DND-41 (cell line): Measurements from ENCODE around the gene NPHP4.

Source experiments
- ATAC-seq: fragments of 200-7000 bp; cut with Tn5 transposase; 3 replicates; pipeline ENCODE4 v1.9.1; 2021; ENCODE audit warnings: low read depth; ENCODE audit not compliant: insufficient read depth
- DNase-seq: peaks from one replicate; pipeline ENCODE4 v3.0.0-alpha.2; 2020
- H2AFZ ChIP-seq: 2 replicates; pipeline ENCODE4 v1.6.0; 2012; ENCODE audit warnings: low read depth, low read length
- H3K27ac ChIP-seq: 2 replicates; pipeline ENCODE4 v1.5.1; 2012; ENCODE audit warnings: low read length, inconsistent platforms
- H3K27me3 ChIP-seq: fragments of 200-600 bp; sonication (generic); 2 replicates; pipeline ENCODE4 v1.6.0; 2012; ENCODE audit warnings: low read length, mild to moderate bottlenecking, inconsistent platforms; ENCODE audit not compliant: insufficient read depth, poor library complexity
- H3K36me3 ChIP-seq: 2 replicates; pipeline ENCODE4 v1.5.1; 2012; ENCODE audit warnings: low read length, inconsistent platforms; ENCODE audit not compliant: insufficient read depth
- H3K4me1 ChIP-seq: 2 replicates; pipeline ENCODE4 v1.5.1; 2012; ENCODE audit warnings: mild to moderate bottlenecking, low read length; ENCODE audit not compliant: insufficient read depth
- H3K4me2 ChIP-seq: 2 replicates; pipeline ENCODE4 v1.6.0; 2012; ENCODE audit warnings: mild to moderate bottlenecking, moderate library complexity, low read length, inconsistent platforms; ENCODE audit not compliant: insufficient read depth
- H3K4me3 ChIP-seq, 2 experiments: fragments of 200-600 bp in 1 of 2; shearing (Covaris generic) in 1 of 2; 2 replicates each; pipeline ENCODE4 v1.5.1; 2012 to 2016; ENCODE audit warnings: inconsistent platforms in 2 of 2, low read length in 2 of 2, mild to moderate bottlenecking in 2 of 2, low read depth in 1 of 2, moderate library complexity in 1 of 2
- H3K79me2 ChIP-seq: 2 replicates; pipeline ENCODE4 v1.6.0; 2012; ENCODE audit warnings: low read length, inconsistent platforms; ENCODE audit not compliant: insufficient read depth
- H3K9ac ChIP-seq: 2 replicates; pipeline ENCODE4 v1.6.0; 2012; ENCODE audit warnings: low read depth, mild to moderate bottlenecking, inconsistent platforms, low read length, moderate library complexity
- H3K9me3 ChIP-seq: 2 replicates; pipeline ENCODE4 v1.5.1; 2012; ENCODE audit warnings: low read length, moderate library complexity, mild to moderate bottlenecking, inconsistent platforms; ENCODE audit not compliant: insufficient read depth, severe bottlenecking
- H4K20me1 ChIP-seq: 2 replicates; pipeline ENCODE4 v1.6.0; 2012; ENCODE audit warnings: low read length; ENCODE audit not compliant: insufficient read depth
- EZH2 ChIP-seq: IDR thresholded peaks from 3 replicates; pipeline ENCODE4 v1.6.1; 2012; ENCODE audit warnings: borderline replicate concordance, low read depth, mild to moderate bottlenecking, moderate library complexity, low read length, inconsistent platforms; ENCODE audit not compliant: severe bottlenecking
- TF ChIP-seq, protein P1 (sequence below): IDR thresholded peaks from 2 replicates; pipeline ENCODE4 v1.5.1; 2012; ENCODE audit warnings: borderline replicate concordance, low read length, moderate library complexity, mild to moderate bottlenecking; ENCODE audit not compliant: poor library complexity, severe bottlenecking; ENCODE audit errors: extremely low read depth

The NPHP4 gene

DNA sequence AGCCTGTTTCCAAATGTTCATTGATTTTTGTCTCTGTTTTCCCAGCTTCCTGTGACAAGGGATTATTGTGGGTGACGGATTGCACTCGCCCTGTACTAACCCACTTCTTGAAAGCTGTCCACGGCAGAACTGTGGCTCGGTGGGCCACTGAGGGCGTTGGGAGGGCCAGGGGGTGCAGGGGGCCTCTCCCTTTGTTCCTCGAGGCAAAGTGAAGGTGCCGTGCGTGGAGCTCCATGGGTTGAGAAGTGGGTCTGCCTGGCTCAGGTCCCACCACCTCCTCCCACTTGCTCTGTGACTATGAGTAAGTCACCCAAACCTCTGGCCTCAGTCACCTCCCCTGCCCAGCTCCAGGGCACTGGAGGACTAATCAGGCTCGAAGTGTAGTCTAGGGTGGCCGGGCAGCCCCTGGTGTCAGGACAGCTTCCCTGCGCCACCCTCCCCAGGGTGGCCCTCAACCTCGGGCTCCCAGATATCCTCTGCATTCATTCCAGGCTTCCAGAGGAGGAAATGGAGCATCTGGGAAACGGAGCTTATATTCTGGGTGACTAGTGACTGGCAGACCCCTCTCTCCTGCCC lies 148.6 kb downstream of the NPHP4 start:
- ATAC-seq, result no peak

DNA sequence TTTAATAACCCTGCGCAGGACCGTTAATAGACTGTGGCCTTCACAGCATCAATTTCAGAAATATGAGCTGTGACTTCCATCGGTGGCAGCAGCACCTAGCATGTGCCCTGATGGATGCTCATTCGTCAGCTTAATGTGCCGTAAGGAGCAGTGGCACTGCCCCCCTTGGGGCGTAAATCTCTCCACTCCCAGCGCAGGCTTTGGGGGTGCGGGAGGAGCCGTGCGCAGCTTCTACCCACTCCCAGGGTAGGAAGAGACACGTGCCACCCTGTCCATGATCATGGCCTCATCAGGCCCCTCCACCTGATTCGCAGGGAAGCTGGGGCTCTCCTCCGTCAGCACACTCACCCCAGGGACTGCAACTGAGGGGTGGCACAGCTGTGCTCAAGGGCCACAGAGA lies 149.5 kb downstream of the NPHP4 start:
- no peak overlapping the region for H3K9ac ChIP-seq
- H3K27me3 ChIP-seq, result peaks cover 4% of the 10 kb centered on the region
- H3K27ac ChIP-seq, result no peak overlapping the region
- peaks cover 36% of the 10 kb centered on the region for H4K20me1 ChIP-seq
- DNase-seq, result no peak
- H3K79me2 ChIP-seq, result no peaks in the 10 kb centered on the region
- TF ChIP-seq, protein P1, sequence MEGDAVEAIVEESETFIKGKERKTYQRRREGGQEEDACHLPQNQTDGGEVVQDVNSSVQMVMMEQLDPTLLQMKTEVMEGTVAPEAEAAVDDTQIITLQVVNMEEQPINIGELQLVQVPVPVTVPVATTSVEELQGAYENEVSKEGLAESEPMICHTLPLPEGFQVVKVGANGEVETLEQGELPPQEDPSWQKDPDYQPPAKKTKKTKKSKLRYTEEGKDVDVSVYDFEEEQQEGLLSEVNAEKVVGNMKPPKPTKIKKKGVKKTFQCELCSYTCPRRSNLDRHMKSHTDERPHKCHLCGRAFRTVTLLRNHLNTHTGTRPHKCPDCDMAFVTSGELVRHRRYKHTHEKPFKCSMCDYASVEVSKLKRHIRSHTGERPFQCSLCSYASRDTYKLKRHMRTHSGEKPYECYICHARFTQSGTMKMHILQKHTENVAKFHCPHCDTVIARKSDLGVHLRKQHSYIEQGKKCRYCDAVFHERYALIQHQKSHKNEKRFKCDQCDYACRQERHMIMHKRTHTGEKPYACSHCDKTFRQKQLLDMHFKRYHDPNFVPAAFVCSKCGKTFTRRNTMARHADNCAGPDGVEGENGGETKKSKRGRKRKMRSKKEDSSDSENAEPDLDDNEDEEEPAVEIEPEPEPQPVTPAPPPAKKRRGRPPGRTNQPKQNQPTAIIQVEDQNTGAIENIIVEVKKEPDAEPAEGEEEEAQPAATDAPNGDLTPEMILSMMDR, result no peak
- TF ChIP-seq EZH2, result no peak
- H3K4me2 ChIP-seq, result no peak overlapping the region
- no peaks in the 10 kb centered on the region for H3K36me3 ChIP-seq
- ATAC-seq, result no peak
- H3K4me3 ChIP-seq, result no peak overlapping the region
- H3K9me3 ChIP-seq, result no peaks in the 10 kb centered on the region
- no peak overlapping the region for H2AFZ ChIP-seq
- H3K4me1 ChIP-seq, result no peaks in the 10 kb centered on the region

More for the DNA sequence above, 148.6 kb downstream of the NPHP4 start:
- no peaks in the 10 kb centered on the region for H3K36me3 ChIP-seq
- H2AFZ ChIP-seq, result no peak overlapping the region
- no peaks in the 10 kb centered on the region for H3K79me2 ChIP-seq
- no peaks in the 10 kb centered on the region for H3K4me1 ChIP-seq
- H3K4me3 ChIP-seq, result no peak overlapping the region
- H3K27ac ChIP-seq, result no peak overlapping the region
- H3K4me2 ChIP-seq, result no peak overlapping the region
- peaks cover 2% of the 10 kb centered on the region for H3K27me3 ChIP-seq
- H3K9ac ChIP-seq, result no peak overlapping the region
- no peak for DNase-seq
- no peak for TF ChIP-seq EZH2
- TF ChIP-seq, protein P1, result no peak
- no peaks in the 10 kb centered on the region for H3K9me3 ChIP-seq
- H4K20me1 ChIP-seq, result peaks cover 36% of the 10 kb centered on the region

DNA sequence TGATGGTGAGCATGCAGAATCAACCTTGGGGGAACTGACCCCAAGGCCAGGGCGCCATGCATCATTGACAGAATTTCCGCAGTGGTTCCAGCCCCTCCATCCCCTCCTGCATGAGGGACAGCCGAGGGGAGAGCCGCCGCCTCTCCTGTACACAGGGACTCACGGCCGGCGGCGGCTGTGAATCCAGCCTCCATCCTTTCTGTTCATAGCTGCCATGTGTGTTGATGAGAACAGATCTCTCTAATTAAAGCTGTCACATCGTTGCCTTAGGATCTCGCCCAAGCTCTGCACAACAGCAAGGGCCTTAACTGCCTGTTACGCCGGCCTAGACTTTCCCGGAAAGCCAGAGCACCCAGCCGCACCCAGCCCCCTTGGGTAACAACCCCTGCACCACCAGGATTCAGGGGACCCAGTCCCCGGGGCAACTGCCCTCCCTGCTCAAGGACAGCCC lies 151.6 kb downstream of the NPHP4 start:
- DNase-seq (no peak), ATAC-seq (no peak)
- H2AFZ ChIP-seq, result no peak overlapping the region
- no peak overlapping the region for H3K4me2 ChIP-seq
- H3K27me3 ChIP-seq, result peaks cover 16% of the 10 kb centered on the region
- H3K79me2 ChIP-seq, result no peaks in the 10 kb centered on the region
- H3K9me3 ChIP-seq, result no peaks in the 10 kb centered on the region
- H3K4me3 ChIP-seq, result no peak overlapping the region
- TF ChIP-seq EZH2, result no peak
- TF ChIP-seq, protein P1, result no peak
- peaks cover 27% of the 10 kb centered on the region for H4K20me1 ChIP-seq
- H3K9ac ChIP-seq, result no peak overlapping the region
- no peak overlapping the region for H3K27ac ChIP-seq
- no peaks in the 10 kb centered on the region for H3K4me1 ChIP-seq
- H3K36me3 ChIP-seq, result no peaks in the 10 kb centered on the region
